Dermis blood vessel endothelial cell (primary cell): ENCODE results near the gene CETN3. TPM values are rescaled to one million over a fixed set of nuclear protein-coding genes. Genes with fewer than 3 reads are reported as not detected.
"Not testable (repeated sequence)": the region's sequence is repeated elsewhere in the genome, so short reads cannot be mapped to it uniquely, and the experiment has no call there.

ENCODE experiments used
- DNase-seq: peaks from one replicate; pipeline ENCODE4 v3.0.0; 2010
- total RNA-seq: library from RNA; depleted of rRNA; stranded (reverse); fragments of >200 nt; gene quantifications from 2 replicates; pipeline ENCODE4 v1.2.3, GENCODE V29; 2014

The CETN3 gene
- total RNA-seq, 1 donor from 2014 or later = 10.6 TPM

DNA sequence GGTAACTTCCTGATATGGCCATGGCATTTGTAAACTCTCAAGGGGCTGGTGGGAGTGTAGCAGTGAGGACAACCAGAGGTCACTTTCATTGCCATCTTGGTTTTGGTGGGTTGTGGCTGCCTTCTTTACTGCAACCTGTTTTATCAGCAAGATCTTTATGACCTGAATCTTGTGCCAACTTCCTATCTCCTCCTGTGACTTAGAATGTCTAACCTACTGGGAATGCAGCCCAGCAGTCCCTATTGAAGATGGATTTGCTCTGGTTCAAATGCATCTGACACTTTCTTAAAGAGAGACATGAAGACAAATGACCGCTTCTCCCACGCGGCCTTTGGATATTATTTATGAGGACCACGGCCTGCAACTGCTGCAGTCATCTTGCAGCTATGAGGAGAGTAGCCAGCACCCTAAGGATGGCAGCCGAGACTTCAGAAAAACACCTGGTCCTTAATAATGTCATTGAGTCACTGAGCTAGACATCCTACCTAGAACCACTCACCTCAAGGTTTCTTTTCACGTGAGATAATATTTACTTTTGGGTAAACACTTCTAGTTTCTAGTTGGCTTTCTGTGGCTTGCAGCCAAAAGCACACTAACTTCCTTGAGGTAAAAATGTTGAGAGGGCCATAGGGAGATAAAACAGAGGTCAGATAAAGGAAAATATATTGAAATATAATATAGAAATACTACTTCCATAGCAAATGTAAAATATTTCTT lies 28.2 kb downstream of the CETN3 start:
- no peak for DNase-seq

DNA sequence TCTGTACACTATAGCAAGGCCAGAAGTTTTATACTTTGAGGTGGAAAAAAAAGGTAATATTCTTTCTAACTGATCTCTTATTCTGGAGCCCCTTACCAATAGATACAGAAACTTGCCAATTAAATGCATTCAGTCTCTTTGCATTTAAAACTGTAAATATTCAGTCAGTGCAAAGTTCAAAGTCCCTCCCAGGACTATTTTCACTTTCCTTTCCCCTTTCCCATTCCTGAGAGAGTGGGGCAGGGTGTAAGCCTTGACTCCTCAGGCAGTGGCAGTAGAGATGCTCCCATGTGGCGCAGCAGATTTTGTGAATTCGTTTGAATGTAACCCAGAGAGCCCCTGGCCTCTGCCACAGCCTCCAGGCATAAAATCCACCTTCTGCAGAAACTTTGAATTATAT lies 29.9 kb downstream of the CETN3 start:
- DNase-seq = no peak

DNA sequence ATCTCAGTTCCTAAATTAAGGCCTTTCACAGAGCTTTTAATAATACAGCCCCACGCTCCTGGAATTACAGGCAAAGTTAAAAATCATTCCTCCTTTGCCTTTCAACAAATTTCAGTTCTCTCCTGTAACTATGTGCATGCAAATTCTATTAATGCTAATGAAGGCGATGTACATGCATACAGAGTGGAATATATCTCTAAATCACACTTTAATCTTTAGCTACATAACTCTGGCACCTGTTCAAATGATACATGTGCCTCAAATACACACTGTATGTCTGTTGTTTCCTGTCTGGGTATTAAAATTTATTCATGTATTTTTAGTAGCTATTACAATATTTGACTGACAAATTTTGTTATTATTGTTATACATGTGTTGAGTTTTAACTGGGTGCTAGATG lies 30.8 kb downstream of the CETN3 start:
- DNase-seq = no peak

DNA sequence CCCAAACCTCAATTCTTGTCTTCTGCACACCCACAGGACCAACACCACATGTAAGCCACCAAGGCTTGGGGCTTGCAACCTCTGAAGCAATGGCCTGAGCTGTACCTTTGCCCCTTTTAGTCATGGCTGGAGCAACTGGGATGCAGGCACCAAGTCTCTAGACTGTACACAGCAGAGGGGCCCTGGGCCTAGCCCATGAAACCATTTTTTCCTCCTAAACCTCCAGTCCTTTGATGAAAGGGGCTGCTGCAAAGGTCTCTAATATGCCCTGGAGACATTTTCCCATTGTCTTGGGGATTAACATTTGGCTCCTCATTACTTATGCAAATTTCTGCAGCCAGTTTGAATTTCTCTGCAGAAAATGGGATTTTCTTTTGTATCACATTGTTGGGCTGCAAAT lies 38.3 kb downstream of the CETN3 start:
- not testable (repeated sequence) for DNase-seq

DNA sequence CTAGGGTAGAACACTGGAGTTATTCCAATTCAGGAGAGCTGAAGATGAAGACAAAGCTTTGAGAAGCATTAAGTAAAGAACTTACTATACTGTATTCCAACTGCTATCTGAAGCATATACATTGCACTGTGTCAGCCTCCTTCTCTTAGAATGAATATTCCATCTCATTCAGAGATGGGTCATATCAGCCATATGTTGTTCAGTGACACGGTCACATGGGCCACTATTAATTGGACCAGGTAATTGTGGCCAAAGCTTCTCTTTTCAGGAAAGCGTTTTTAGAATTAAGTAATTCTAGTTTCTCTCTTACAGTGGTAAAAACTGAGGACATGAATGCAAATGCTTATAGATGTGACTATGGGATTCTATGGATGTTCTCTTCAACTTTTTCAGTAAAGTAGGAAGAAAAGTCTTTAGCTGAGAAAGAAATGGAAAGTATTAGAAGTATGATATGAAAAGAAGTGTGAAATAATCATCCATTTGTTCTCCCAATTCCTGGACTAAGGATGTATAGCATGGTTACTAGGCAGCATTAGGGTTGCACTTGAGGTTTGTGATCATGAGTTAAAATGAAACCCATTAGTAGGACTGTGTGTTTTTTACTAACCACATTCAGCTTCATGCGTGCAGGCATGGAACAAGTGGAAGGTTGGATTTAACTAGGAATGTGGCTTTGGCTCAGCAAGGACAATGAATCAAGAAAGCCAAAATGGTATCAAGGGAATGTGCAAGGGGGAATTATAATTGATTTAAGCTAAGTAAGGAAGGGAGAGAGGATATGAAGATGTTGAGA lies 40.9 kb downstream of the CETN3 start:
- DNase-seq = no peak

DNA sequence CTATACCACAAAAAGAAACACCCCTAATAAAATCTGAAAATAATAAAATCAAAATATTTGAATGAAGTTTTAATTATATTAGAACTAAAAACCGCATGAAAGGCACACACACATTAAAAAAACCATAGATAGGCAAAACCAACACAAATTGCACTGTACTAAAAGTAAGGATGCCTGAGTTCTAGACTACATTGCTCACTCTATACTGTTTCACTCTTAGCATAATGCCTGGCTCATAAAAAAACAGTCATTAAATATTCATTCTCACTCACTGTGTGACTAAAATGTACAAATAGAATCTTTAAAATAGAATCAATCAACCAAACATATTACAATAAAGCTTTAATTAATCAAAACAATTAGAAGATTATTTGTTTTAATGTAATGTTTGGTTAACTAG lies 41.7 kb downstream of the CETN3 start:
- no peak for DNase-seq

DNA sequence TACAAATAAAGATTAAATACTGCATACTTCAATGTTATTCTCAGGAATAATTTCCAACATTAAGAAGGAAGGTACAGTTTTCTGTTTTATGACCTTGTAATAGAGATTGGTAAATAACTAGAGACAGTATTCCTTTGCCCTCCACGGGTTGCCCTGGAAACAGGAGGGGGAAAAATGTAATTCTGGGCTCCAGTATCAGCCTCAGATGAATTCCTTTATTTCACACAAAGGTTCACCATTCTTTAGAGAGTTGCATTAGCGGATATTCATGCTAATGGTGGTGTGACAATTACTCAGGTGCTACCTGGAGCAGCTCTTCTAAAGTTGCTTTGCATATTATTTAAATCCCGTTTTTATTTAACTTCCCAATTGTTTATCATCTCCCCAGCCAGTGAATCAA lies 42.6 kb downstream of the CETN3 start:
- DNase-seq = no peak

DNA sequence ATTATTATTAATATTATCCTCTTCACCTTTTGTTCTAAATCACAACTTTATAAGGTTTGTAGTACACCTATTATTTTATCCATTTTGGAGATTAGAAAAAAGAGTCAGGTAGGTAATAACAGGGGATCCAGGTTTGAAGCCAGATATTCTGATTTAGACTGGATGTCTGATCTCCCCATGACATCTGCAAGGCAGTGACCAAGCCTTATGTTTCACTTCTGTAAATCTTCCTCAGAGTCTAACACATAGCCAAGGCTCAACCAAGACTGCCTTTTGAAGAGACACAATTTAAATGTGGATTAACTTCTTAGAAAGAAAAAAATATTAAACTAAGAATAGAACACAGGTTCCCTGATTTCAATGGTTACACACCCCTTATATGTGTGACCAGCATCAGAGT lies 44.2 kb downstream of the CETN3 start:
- DNase-seq = no peak

DNA sequence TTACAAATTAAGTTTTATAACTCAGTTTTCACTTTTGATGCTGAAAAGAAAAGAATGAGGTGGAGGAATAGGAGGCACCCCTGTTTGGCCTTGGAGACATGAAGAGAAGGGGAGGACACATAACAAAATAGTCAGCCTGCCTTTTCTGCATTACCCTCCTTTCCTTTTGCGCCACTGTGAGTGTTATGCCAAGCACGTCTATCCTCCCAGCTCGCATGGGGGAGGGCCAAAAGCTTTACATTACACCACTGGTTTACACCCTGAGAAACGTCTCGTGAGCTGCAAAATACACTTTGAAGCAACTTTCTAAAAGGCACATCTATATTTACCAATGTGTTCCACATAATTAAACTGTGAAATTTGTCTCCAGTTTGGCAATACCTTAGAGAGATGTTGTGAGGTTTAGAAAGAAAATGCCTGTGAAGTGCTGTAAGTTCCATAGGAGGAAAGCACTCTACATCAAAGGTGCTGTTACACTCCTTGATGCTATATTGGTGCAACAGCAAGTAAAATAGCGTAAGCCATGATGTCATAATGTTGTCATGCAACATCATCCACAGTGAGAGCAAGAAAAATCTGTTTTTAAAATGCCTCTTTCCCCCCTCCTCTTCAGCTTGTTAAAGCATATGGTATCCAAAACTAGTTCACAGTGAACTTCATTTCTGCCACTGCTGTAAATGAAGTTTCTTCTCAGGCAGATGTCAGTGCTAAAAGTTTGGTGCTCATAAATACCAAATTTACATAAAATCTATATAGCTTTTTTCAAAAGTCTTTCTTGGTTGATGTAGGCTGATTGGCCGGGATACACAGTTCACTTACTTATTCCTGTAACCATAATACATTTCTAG lies 50.3 kb downstream of the CETN3 start:
- no peak for DNase-seq

DNA sequence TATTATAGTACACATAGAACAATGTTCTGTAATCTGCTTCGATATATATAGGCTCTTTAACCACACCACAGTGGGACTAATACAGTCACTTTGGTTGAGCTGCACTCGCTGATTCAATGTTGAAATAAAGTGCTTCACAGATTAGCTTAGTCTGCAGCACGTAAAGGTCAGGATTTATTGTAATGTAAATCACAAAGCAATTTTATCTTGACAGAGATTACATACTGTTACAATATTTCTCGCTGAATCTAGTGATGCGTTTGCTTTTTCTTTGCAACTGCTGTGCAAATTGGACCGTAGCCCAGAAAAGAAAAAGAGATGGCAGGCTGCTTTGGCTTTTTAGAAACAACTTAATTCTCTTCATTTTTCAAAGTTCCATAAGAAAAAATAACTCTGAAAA lies 52.9 kb downstream of the CETN3 start:
- DNase-seq = no peak

DNA sequence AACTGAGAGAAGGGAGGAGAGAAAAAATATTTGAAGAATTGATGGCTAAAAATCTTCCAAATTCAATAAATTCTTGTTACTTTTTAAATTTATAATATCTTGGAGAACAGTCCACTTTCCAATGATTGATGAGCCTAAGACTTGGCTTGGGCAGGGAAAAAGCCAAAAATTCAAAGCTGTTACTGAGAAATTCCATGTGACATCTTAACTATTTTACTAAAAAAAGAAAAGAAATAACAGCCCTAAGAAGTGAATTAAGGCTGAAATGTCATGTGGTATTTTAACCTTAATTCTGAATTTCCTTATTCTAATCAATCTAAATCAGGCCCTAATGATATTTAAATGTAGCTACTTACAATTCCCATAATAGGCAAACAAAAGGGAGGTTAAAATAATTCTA lies 53.4 kb downstream of the CETN3 start:
- DNase-seq = no peak

DNA sequence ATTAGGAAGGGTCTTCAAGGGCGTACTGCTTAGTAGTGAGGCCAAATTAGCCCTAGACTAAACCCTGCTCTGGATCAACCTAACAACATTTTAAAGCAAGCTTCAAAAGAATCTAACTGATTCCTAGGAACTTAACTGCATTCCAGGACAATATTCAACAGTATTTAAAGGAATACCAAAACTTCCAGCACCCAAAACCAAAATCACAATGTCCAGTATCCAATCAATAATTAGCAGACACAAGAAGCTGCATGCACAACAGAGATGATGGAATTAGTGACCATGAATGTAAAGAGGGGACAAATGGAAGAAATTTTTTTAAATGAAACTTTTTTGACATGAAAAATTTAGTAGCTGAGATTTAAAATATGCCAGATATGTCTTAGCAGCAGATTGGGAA lies 53.9 kb downstream of the CETN3 start:
- no peak for DNase-seq

DNA sequence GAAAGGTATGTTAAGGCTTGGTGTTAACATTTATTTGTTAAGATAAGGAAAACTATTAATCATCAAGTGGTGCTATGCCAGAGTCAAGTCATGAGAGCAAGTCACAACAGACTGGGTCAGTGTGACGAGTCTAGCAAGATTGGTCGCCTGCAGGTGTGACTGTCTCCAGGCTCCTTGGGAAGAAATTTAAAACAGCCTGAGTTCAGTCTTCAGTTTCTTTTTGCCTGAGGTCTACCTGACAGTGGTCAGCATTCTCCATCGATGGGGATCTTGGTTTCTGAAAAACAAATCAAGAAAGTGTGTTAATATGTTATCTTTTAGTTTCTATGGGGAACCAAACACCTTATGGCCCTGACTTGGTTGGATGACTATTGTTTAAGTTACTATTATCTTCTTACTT lies 56.3 kb downstream of the CETN3 start:
- no peak for DNase-seq

DNA sequence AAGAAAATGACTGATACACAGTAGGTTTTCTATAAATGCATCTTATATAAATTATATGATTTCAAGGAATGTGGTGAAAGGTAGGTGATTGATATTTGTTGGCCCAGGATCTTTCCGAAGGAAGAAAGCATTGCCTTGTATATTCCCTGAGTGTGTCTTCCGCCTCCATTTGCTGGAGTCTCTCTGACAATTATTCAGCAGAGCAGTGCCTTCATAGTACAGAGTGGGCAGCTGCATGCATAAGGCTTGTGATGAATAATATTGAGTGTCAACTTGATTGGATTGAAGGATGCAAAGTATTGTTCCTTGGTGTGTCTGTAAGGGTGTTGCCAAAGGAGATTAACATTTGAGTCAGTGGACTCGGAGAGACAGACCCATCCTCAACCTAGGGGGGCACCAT lies 58.5 kb downstream of the CETN3 start:
- DNase-seq = no peak

DNA sequence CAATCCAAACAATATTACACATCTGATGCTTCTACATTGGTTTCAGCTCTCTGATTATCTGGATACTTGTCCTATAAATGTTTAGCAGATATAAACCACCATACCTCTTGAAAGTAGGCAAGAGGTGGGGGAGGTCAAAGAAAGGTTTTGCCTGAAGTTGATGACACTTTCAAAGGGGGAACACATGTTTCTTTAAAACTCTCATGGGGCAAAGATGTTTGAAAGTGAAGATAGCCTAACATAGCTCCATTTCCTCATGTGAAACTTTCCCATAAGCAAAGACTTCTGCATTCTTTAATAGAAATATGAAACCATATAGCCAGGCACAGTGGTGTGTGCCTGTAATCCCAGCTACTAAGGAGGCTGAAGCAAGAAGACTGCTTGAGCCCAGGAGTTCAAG lies 62.1 kb downstream of the CETN3 start:
- DNase-seq = no peak

DNA sequence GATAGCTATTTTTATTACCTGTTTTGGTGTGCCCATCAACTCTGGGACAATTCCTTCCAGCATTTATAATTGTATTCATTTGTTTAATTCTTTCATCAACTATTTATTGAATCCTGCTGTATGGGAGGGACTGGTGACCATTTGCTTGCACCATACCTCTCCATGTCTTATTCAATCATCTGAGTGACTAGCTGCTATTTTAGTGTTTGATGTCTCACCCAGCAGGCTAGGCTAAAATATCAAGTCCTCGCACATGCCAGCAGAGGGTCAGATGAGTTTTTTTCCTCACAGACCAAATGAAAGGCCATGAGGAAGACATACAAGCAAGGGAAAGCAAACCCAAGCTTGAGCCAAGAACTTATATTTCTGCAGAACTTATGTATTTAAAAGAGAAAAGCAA lies 63.9 kb downstream of the CETN3 start:
- DNase-seq = no peak

DNA sequence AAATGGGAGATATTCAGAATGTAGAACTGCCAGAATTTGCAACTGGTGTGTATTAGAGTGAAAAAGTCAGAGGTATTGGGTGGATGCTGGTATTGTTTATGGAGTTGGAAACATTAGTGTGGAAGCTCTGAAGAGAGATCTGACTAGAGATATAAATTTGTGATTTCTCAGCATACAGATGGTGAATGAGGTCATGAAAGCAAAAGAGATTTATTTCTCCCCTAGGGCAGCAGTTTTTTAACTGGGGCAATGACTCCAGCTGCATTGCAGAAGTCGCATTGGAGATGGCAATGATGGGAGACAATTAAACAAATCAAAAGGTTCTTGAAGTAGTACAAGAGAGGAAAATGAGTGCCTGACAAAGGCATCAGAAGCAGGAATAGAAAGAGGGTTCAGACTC lies 64.9 kb downstream of the CETN3 start:
- no peak for DNase-seq

DNA sequence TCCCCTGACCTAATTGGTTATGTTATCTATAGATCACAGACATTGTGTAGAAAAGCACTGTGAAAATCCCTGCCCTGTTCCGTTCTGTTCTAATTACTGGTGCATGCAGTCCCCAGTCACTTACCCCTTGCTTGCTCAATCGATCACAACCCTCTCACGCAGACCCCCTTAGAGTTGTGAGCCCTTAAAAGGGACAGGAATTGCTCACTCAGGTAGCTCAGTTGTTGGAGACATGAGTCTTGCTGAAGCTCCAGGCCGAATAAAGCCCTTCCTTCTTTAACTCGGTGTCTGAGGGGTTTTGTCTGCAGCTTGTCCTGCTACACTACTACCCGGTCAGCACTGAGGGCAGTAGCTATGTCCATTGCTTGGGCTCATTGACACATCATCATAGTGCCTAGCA lies 65.8 kb downstream of the CETN3 start:
- not testable (repeated sequence) for DNase-seq

DNA sequence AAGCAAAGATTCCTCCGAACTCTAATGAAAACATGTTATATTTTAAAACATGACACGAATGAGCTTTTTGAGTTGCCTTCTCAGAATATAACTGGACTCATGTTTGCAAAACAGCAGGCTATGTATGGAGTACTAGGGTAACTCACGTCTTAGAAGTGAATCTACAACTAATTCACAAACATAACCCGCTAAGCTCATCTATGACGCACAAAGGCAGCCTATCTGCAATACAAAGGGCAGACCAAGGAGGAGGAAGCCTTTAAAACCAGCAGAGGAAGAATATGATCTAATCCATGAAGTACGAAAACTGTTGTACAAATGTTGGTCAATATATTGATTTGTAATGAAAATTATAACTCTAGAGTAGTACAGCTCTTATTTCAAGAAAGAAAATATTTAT lies 67.0 kb downstream of the CETN3 start:
- no peak for DNase-seq
